ENCODE data around the gene SLC48A1.

Gene SLC48A1

GRCh38 chr12:47778881-47779280 lies 5.8 kb downstream of the SLC48A1 start:
- no peak for DNase-seq

- DNase-seq: peak; percentile 88
These were observed 6.4 kb downstream of the SLC48A1 start for GRCh38 chr12:47779301-47779942.

- DNase-seq: no peak
These were observed 7.0 kb downstream of the SLC48A1 start for GRCh38 chr12:47779943-47780504.

GRCh38 chr12:47781479-47782371 lies 8.7 kb downstream of the SLC48A1 start:
- peak; percentile 71 for DNase-seq

- DNase-seq: no peak
These were observed 9.3 kb downstream of the SLC48A1 start for GRCh38 chr12:47782372-47782770.

GRCh38 chr12:47783024-47783755 lies 10.2 kb downstream of the SLC48A1 start:
- DNase-seq: no peak

GRCh38 chr12:47783821-47784819 lies 11.1 kb downstream of the SLC48A1 start:
- DNase-seq: no peak

- no peak for DNase-seq
These were observed 12.2 kb downstream of the SLC48A1 start for GRCh38 chr12:47785036-47785886.

GRCh38 chr12:47785887-47786661 lies 13.0 kb downstream of the SLC48A1 start:
- no peak for DNase-seq

GRCh38 chr12:47786662-47787280 lies 13.7 kb downstream of the SLC48A1 start:
- DNase-seq: no peak

GRCh38 chr12:47787596-47788319 lies 14.7 kb downstream of the SLC48A1 start:
- DNase-seq: no peak

- DNase-seq: no peak
These were observed 16.1 kb downstream of the SLC48A1 start for GRCh38 chr12:47789141-47789540.

- no peak for DNase-seq
These were observed 16.9 kb downstream of the SLC48A1 start for GRCh38 chr12:47789712-47790489.

GRCh38 chr12:47790676-47791350 lies 17.8 kb downstream of the SLC48A1 start:
- DNase-seq: no peak

- no peak for DNase-seq
These were observed 18.3 kb downstream of the SLC48A1 start for GRCh38 chr12:47791351-47791746.

- DNase-seq: no peak
These were observed 18.8 kb downstream of the SLC48A1 start for GRCh38 chr12:47791874-47792273.

GRCh38 chr12:47793015-47793681 lies 20.1 kb downstream of the SLC48A1 start:
- DNase-seq: no peak

Data from NCI-H510A treated with DMSO at 0.1 percent for 48 hours (cell line).